AML-193 (cell line): Measurements from ENCODE around the gene BANK1.

Experiments
- DNase-seq, 2 experiments: peaks; one replicate each; lab custom pipeline; 2025; lab: John Stamatoyannopoulos, UW

Gene BANK1

GRCh38 chr4:102036619-102037376 is 246.3 kb downstream of the BANK1 start:
- no peak for DNase-seq

- no peak for DNase-seq
These were observed 247.0 kb downstream of the BANK1 start for GRCh38 chr4:102037566-102037965.

GRCh38 chr4:102042871-102043802 is 252.6 kb downstream of the BANK1 start:
- DNase-seq = no peak

- no peak for DNase-seq
These were observed 257.1 kb downstream of the BANK1 start for GRCh38 chr4:102047616-102048015.

- no peak for DNase-seq
These were observed 265.3 kb downstream of the BANK1 start for GRCh38 chr4:102055805-102056204.

- DNase-seq = no peak
These were observed 266.6 kb downstream of the BANK1 start for GRCh38 chr4:102057122-102057521.

- DNase-seq = no peak
These were observed 270.6 kb downstream of the BANK1 start for GRCh38 chr4:102061133-102061532.

- no peak for DNase-seq
These were observed 274.4 kb downstream of the BANK1 start for GRCh38 chr4:102064747-102065442.

- DNase-seq = no peak
These were observed 286.1 kb downstream of the BANK1 start for GRCh38 chr4:102076622-102077021.

GRCh38 chr4:102080184-102080583 is 289.7 kb downstream of the BANK1 start:
- DNase-seq = no peak

GRCh38 chr4:102089850-102090621 is 299.5 kb downstream of the BANK1 start:
- no peak for DNase-seq

- DNase-seq = no peak
These were observed 301.1 kb downstream of the BANK1 start for GRCh38 chr4:102091656-102092055.

GRCh38 chr4:102094481-102094880 is 304.0 kb downstream of the BANK1 start:
- DNase-seq = no peak

GRCh38 chr4:102103368-102103767 is 312.8 kb downstream of the BANK1 start:
- DNase-seq = no peak

- no peak for DNase-seq
These were observed 313.7 kb downstream of the BANK1 start for GRCh38 chr4:102104278-102104677.

GRCh38 chr4:102105983-102106382 is 315.5 kb downstream of the BANK1 start:
- DNase-seq = no peak

- DNase-seq = no peak
These were observed 323.6 kb downstream of the BANK1 start for GRCh38 chr4:102114118-102114630.

GRCh38 chr4:102116121-102116520 is 325.6 kb downstream of the BANK1 start:
- no peak for DNase-seq

GRCh38 chr4:102120846-102121245 is 330.3 kb downstream of the BANK1 start:
- DNase-seq = no peak
